Panc1 (cell line): ENCODE measurements around the gene AHI1. TPM values are rescaled to one million over a fixed set of nuclear protein-coding genes. Genes with fewer than 3 reads are reported as not detected.
A peak's percentile ranks its signal among the peaks of the same experiment; 100 is the strongest.

ENCODE experiments used
- ATAC-seq: fragments of 200-7000 bp; cut with Tn5 transposase; 2 replicates; pipeline ENCODE4 v1.9.1; 2020; ENCODE audit warnings: mild to moderate bottlenecking, moderate library complexity
- Bru-seq: library from RNA; stranded (reverse); fragments of 400-500 nt; gene quantifications from one replicate; lab custom pipeline; 2021; lab: Mats Ljungman, UMichigan
- BruChase-seq, 2 experiments: library from RNA; stranded (reverse); fragments of 400-500 nt; gene quantifications; one replicate each; lab custom pipeline; 2021; lab: Mats Ljungman, UMichigan
- BruUV-seq: library from RNA; stranded (reverse); fragments of 400-500 nt; replicated peaks from 2 replicates; lab custom pipeline; 2021; lab: Mats Ljungman, UMichigan
- CTCF ChIA-PET: fragments of 300-600 bp; sonication (Branson Sonifier 250); formaldehyde crosslinking; loops from one replicate; lab custom pipeline; 2022; ENCODE audit warnings: antibody characterized with exemption; lab: Charles Lee
- POLR2A ChIA-PET: fragments of 300-600 bp; sonication (Branson Sonifier 250); formaldehyde crosslinking; loops from one replicate; lab custom pipeline; 2022; ENCODE audit warnings: antibody characterized with exemption; lab: Charles Lee
- DNase-seq: peaks from one replicate; pipeline ENCODE4 v3.0.0-alpha.2; 2010; ENCODE audit warnings: low read depth, low spot score
- H3K27ac ChIP-seq: 2 replicates; pipeline ENCODE4 v1.5.1; 2011; ENCODE audit warnings: mild to moderate bottlenecking, low read length, inconsistent platforms
- H3K27me3 ChIP-seq: fragments of 200-500 bp; sonication (Bioruptor generic); 2 replicates; pipeline ENCODE4 v1.6.0; 2014; ENCODE audit warnings: low read length, inconsistent platforms; ENCODE audit not compliant: control insufficient read depth, insufficient read depth
- H3K36me3 ChIP-seq: fragments of 200-500 bp; sonication (Bioruptor generic); 2 replicates; pipeline ENCODE4 v1.5.1; 2014; ENCODE audit warnings: inconsistent platforms, mild to moderate bottlenecking, low read length, moderate library complexity; ENCODE audit not compliant: control insufficient read depth, insufficient read depth
- H3K4me1 ChIP-seq: 2 replicates; pipeline ENCODE4 v1.5.1; 2011; ENCODE audit warnings: inconsistent platforms, mild to moderate bottlenecking, low read length, moderate library complexity; ENCODE audit not compliant: control insufficient read depth, insufficient read depth
- H3K4me3 ChIP-seq, 2 experiments: 2 replicates each; pipeline ENCODE4 v1.5.1; 2011 to 2012; ENCODE audit warnings: low read depth in 2 of 2, low read length in 2 of 2, mild to moderate bottlenecking in 2 of 2, inconsistent platforms in 1 of 2, moderate library complexity in 1 of 2
- H3K9me3 ChIP-seq: fragments of 200-500 bp; sonication (Bioruptor generic); 2 replicates; pipeline ENCODE4 v1.5.1; 2014; ENCODE audit warnings: low read depth, mild to moderate bottlenecking, inconsistent platforms, low read length, moderate library complexity; ENCODE audit not compliant: control insufficient read depth, insufficient read depth
- POLR2AphosphoS5 ChIP-seq: IDR thresholded peaks from 2 replicates; pipeline ENCODE4 v1.6.1; 2012; ENCODE audit warnings: mild to moderate bottlenecking, low read depth, low read length, moderate library complexity
- SIN3A ChIP-seq: IDR thresholded peaks from 2 replicates; pipeline ENCODE4 v1.6.1; 2012; ENCODE audit warnings: low read depth, mild to moderate bottlenecking, low read length, moderate library complexity, borderline replicate concordance; ENCODE audit not compliant: insufficient read depth
- TCF7L2 ChIP-seq: IDR thresholded peaks from 2 replicates; pipeline ENCODE4 v1.6.1; 2011; ENCODE audit warnings: mild to moderate bottlenecking, low read depth, low read length, inconsistent platforms
- in situ Hi-C: cut with HindIII; loops from 2 replicates; pipeline ENCODE4 v1.10.0; 2016; ENCODE audit warnings: low sequenced_read_pairs, low pct_unique_long_range_greater_than_20kb
- intact Hi-C: fragments of 100-400 bp; cut with micrococcal nuclease; formaldehyde crosslinking; loops from one replicate; pipeline ENCODE4 v1.10.0; 2022; ENCODE audit not compliant: unreplicated experiment
- long read RNA-seq: library from polyadenylated mRNA; unstranded; transcript quantifications from one replicate; pipeline ENCODE4 v2.0.0, GENCODE V29; 2021; ENCODE audit not compliant: unreplicated experiment
- polyA plus RNA-seq: library from polyadenylated mRNA; unstranded; fragments of >200 nt; gene quantifications from one replicate; pipeline ENCODE4 v1.2.1, GENCODE V29; 2012; ENCODE audit warnings: missing spikeins; ENCODE audit not compliant: insufficient read length
- total RNA-seq: library from RNA; stranded (reverse); gene quantifications from one replicate; pipeline ENCODE4 v1.2.1, GENCODE V29; 2021; ENCODE audit not compliant: unreplicated experiment
- TF ChIP-seq, protein P1 (sequence below): fragments of 450-650 bp; IDR thresholded peaks from 2 replicates; pipeline ENCODE4 v1.5.1; 2017; ENCODE audit warnings: mild to moderate bottlenecking
- TF ChIP-seq, protein P2 (sequence below), 2 experiments: IDR thresholded peaks; 2 replicates each; pipeline ENCODE4 v1.6.1; 2011 to 2012; ENCODE audit warnings: low read depth in 2 of 2, control low read depth in 1 of 2, low read length in 1 of 2, mild to moderate bottlenecking in 1 of 2, moderate library complexity in 1 of 2; ENCODE audit not compliant: insufficient read depth in 1 of 2

AHI1 gene
- total RNA-seq (22.3 TPM), Bru-seq, nascent RNA (percentile 71 among the genes with signal in this experiment), BruChase-seq, experiment 1, labeled RNA remaining after a 2-hour chase (percentile 72 among the genes with signal in this experiment), BruChase-seq, experiment 2, labeled RNA remaining after a 6-hour chase (percentile 65 among the genes with signal in this experiment)
- polyA plus RNA-seq, result 6.6 TPM
- long read RNA-seq, full-length matches to known transcripts, result 3 of 32 reads
- long read RNA-seq, partial matches to known transcripts, result 18 of 32 reads
- long read RNA-seq, other reads (novel, unspliced or antisense), result 11 of 32 reads

DNA sequence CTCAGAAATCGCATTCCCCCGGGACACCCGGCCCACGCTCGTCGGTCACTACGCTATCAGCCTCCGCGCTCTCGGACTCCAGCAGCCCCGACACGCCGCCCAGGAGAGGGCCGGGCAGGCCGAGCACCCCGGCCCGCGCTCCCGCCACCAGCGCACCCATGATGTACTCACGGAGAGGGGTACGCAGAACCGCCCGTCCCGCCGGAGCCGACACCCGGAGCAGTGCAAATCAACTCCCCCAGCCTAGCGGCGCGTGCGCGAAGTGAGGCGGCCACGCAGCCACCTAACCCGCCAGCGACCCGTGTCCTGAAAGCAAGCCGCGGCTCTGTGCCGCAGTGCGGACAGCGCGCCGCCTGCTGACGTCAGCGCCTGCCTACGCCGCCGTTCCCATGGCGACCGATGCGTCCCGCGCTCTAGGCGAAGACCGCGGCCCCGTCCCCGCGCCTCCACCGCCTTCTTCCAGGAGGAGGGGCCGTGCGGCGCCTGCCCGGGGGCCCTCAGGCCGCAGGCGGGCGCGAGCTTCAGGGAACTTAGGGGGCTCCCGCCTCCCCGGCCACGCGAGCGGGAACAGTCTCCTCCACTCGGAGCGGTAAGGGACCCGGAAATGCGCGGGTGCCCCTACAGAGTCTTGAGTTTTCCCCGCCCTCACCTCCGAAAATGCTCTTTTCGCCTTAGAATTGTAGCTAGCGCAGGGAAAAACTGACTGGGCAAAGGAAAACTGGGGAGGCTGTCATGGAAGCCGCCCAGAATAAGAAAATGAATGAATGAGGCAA lies at the start of gene AHI1:
AHI1 (minus strand) TSS at position 329 of the 773 bp plus-strand sequence. CDS start 5,503 bp downstream, outside the sequence.
- DNase-seq (peak; percentile 41), ATAC-seq (peak; percentile 99)
- no peaks in the 10 kb centered on the region for H3K9me3 ChIP-seq
- H3K4me1 ChIP-seq, result peaks cover 6% of the 10 kb centered on the region
- H3K36me3 ChIP-seq, result no peaks in the 10 kb centered on the region; the same call in 1 of the 2 replicates
- no TSS peak for BruUV-seq
- peak within 1 kb of the TSS; percentile 70 to 89 for H3K4me3 ChIP-seq
- no peaks in the 10 kb centered on the region for H3K27me3 ChIP-seq
- POLR2A ChIA-PET, result interaction anchor here (0.7 kb wide), 2 partner anchors 745 to 825 kb away, joined by 3 read pairs; no protein-coding TSS in a partner anchor
- in situ Hi-C loops, result no loop called here
- peak within 1 kb of the TSS; percentile 94 for H3K27ac ChIP-seq
- peak; percentile 69 for TF ChIP-seq POLR2AphosphoS5
- peak; percentile 96; the same call in 1 of the 2 replicates for TF ChIP-seq SIN3A
- peak; percentile 94 for TF ChIP-seq TCF7L2
- TF ChIP-seq, protein P1, sequence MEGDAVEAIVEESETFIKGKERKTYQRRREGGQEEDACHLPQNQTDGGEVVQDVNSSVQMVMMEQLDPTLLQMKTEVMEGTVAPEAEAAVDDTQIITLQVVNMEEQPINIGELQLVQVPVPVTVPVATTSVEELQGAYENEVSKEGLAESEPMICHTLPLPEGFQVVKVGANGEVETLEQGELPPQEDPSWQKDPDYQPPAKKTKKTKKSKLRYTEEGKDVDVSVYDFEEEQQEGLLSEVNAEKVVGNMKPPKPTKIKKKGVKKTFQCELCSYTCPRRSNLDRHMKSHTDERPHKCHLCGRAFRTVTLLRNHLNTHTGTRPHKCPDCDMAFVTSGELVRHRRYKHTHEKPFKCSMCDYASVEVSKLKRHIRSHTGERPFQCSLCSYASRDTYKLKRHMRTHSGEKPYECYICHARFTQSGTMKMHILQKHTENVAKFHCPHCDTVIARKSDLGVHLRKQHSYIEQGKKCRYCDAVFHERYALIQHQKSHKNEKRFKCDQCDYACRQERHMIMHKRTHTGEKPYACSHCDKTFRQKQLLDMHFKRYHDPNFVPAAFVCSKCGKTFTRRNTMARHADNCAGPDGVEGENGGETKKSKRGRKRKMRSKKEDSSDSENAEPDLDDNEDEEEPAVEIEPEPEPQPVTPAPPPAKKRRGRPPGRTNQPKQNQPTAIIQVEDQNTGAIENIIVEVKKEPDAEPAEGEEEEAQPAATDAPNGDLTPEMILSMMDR, result no peak
- TF ChIP-seq, protein P2, sequence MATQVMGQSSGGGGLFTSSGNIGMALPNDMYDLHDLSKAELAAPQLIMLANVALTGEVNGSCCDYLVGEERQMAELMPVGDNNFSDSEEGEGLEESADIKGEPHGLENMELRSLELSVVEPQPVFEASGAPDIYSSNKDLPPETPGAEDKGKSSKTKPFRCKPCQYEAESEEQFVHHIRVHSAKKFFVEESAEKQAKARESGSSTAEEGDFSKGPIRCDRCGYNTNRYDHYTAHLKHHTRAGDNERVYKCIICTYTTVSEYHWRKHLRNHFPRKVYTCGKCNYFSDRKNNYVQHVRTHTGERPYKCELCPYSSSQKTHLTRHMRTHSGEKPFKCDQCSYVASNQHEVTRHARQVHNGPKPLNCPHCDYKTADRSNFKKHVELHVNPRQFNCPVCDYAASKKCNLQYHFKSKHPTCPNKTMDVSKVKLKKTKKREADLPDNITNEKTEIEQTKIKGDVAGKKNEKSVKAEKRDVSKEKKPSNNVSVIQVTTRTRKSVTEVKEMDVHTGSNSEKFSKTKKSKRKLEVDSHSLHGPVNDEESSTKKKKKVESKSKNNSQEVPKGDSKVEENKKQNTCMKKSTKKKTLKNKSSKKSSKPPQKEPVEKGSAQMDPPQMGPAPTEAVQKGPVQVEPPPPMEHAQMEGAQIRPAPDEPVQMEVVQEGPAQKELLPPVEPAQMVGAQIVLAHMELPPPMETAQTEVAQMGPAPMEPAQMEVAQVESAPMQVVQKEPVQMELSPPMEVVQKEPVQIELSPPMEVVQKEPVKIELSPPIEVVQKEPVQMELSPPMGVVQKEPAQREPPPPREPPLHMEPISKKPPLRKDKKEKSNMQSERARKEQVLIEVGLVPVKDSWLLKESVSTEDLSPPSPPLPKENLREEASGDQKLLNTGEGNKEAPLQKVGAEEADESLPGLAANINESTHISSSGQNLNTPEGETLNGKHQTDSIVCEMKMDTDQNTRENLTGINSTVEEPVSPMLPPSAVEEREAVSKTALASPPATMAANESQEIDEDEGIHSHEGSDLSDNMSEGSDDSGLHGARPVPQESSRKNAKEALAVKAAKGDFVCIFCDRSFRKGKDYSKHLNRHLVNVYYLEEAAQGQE (IDR thresholded peaks at IDR 0.05; ENCODE audit: insufficient read depth in 1 of 2, low read depth in 2 of 2, low read length in 1 of 2), result peak; percentile 2 to 16; a peak in 1 of 4 replicates
- CTCF ChIA-PET, result no interaction called here
- intact Hi-C loops, result no loop called here

DNA sequence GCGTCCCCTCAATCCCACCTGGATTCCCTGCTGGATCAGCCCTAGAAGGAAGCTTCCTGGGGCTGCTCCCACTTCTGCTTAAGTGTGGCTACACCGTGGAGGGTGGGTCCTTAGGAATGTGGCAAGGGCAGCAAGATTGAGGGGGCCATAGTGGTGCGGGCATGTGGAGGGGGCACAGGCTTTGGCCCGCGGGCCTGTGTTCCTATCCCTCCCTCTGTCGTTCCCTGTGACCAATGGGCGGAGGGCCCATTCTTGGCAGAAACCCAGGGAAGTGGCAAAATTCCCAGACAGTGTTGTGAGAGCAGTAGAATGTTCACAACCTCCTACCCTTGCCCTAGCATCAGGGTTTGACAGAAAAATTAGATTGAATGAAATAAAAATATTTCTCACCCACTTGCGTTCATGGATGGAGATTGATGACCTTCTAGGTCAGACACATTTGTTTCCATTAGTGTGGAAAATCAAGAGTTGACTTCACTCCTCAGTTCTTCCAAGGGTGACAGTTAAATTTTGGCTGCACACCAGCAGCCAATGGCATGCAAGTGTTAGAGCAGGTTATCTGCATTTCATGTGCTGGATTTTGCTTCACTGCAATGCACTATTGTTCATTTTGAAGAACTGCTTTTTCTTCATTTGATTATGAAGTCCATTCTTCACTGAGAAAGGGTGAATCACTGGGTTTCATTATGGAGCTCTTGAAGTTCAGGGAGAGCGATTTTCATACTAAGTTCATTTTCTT lies 49.3 kb upstream of the AHI1 start:
- POLR2A ChIA-PET, result no interaction called here
- CTCF ChIA-PET, result no interaction called here
- H3K27me3 ChIP-seq, result no peaks in the 10 kb centered on the region
- H3K36me3 ChIP-seq, result no peaks in the 10 kb centered on the region
- intact Hi-C loops, result no loop called here
- DNase-seq (no peak), ATAC-seq (no peak)
- in situ Hi-C loops, result no loop called here
- TF ChIP-seq POLR2AphosphoS5, result no peak
- no peak for TF ChIP-seq TCF7L2
- TF ChIP-seq, protein P1, result no peak
- TF ChIP-seq, protein P2 (IDR thresholded peaks at IDR 0.05; ENCODE audit: insufficient read depth in 1 of 2, low read depth in 2 of 2, low read length in 1 of 2), result no peak
- TF ChIP-seq SIN3A, result no peak
- no TSS peak for BruUV-seq
- H3K4me3 ChIP-seq, result no peak overlapping the region
- no peaks in the 10 kb centered on the region for H3K9me3 ChIP-seq
- H3K4me1 ChIP-seq, result no peaks in the 10 kb centered on the region
- H3K27ac ChIP-seq, result no peak overlapping the region
